C4-2B (cell line): ENCODE measurements around the gene ZNF717.

Experiments used
- H3K27ac ChIP-seq: fragments of 450-650 bp; 2 replicates; pipeline ENCODE4 v1.5.1; 2017
- CTCF ChIP-seq: fragments of 450-650 bp; conservative IDR thresholded peaks from 2 replicates; pipeline ENCODE4 v1.5.1; 2017; ENCODE audit warnings: mild to moderate bottlenecking
- ZFX ChIP-seq: fragments of 450-650 bp; IDR thresholded peaks from 2 replicates; pipeline ENCODE4 v1.6.1; 2017

Gene ZNF717

GRCh38 chr3:75768303-75769017, 16.9 kb downstream of the ZNF717 start:
- no peak overlapping the region for H3K27ac ChIP-seq
- TF ChIP-seq ZFX, result no peak
- no peak for TF ChIP-seq CTCF

GRCh38 chr3:75737831-75738493, 47.4 kb downstream of the ZNF717 start:
- H3K27ac ChIP-seq, result no peak overlapping the region
- TF ChIP-seq ZFX (no peak), CTCF (no peak)

GRCh38 chr3:75727985-75728384, 57.4 kb downstream of the ZNF717 start:
- TF ChIP-seq CTCF (no peak), ZFX (no peak)
- H3K27ac ChIP-seq, result no peak overlapping the region

- TF ChIP-seq CTCF (no peak), ZFX (no peak)
- H3K27ac ChIP-seq, result no peak overlapping the region
Observed at GRCh38 chr3:75692061-75692460, 93.3 kb downstream of the ZNF717 start.

GRCh38 chr3:75687323-75687722, 98.0 kb downstream of the ZNF717 start:
- no peak overlapping the region for H3K27ac ChIP-seq
- TF ChIP-seq CTCF, result no peak
- TF ChIP-seq ZFX, result no peak
